Upper lobe of left lung (tissue), 6 donors: ENCODE measurements around the gene UNC5C. TPM values are rescaled to one million over a fixed set of nuclear protein-coding genes. Genes with fewer than 3 reads are reported as not detected.
A peak's percentile ranks its signal among the peaks of the same experiment; 100 is the strongest.

Source experiments
- ATAC-seq, 2 donors: fragments of 200-7000 bp; cut with Tn5 transposase; one replicate each; pipeline ENCODE4 v1.9.1; 2022; ENCODE audit warnings: mild to moderate bottlenecking in 2 of 2, moderate library complexity in 2 of 2; ENCODE audit not compliant: low FRiP score in 2 of 2
- DNase-seq, 2 donors: peaks; one replicate each; pipeline ENCODE4 v3.0.0-alpha.2; 2019 to 2020
- H3K27ac ChIP-seq, 4 donors: fragments of 200-600 bp; sonication (generic); one replicate each; pipeline ENCODE4 v1.5.1; 2016 to 2019
- H3K27me3 ChIP-seq, 4 donors: fragments of 200-600 bp; sonication (generic); one replicate each; pipeline ENCODE4 v1.5.1; 2017 to 2019
- H3K36me3 ChIP-seq, 4 donors: fragments of 200-600 bp; sonication (generic); one replicate each; pipeline ENCODE4 v1.5.1; 2016 to 2019
- H3K4me1 ChIP-seq, 4 donors: fragments of 200-600 bp; sonication (generic); one replicate each; pipeline ENCODE4 v1.5.1; 2018 to 2019
- H3K4me3 ChIP-seq, 4 donors: fragments of 200-600 bp; sonication (generic); one replicate each; pipeline ENCODE4 v1.5.1; 2017 to 2019; ENCODE audit warnings: mild to moderate bottlenecking in 2 of 4, moderate library complexity in 1 of 4
- H3K9me3 ChIP-seq, 4 donors: fragments of 200-600 bp; sonication (generic); one replicate each; pipeline ENCODE4 v1.5.1; 2018 to 2019
- EP300 ChIP-seq, 4 donors: sonication (generic); formaldehyde crosslinking; IDR thresholded peaks; one replicate each; pipeline ENCODE4 v1.5.1; 2017; ENCODE audit warnings: antibody characterized with exemption in 4 of 4, control low read depth in 2 of 4
- POLR2A ChIP-seq, 4 donors: fragments of 450-650 bp; IDR thresholded peaks; one replicate each; pipeline ENCODE4 v1.5.1; 2016 to 2017; ENCODE audit warnings: antibody characterized with exemption in 4 of 4, mild to moderate bottlenecking in 2 of 4
- POLR2AphosphoS5 ChIP-seq, 2 donors: sonication (generic); formaldehyde crosslinking; IDR thresholded peaks; one replicate each; pipeline ENCODE4 v1.5.1; 2017; ENCODE audit warnings: antibody characterized with exemption in 2 of 2
- WGBS, 2 donors: methylation state at CpG; one replicate each; pipeline ENCODE4 v1.1.5; 2017 to 2018; 5-methylcytosine and 5-hydroxymethylcytosine counted together
- total RNA-seq, 6 donors: library from RNA; depleted of rRNA in 4 of 6; stranded (reverse); fragments of >200 nt in 4 of 6; gene quantifications; one replicate each; pipeline versions ENCODE4 v1.1.0 to v1.2.1, GENCODE V29; 2016 to 2021
- TF ChIP-seq, protein P1 (sequence below), 6 experiments: fragments of 450-650 bp in 4 of 6; fragments of 200-600 bp in 2 of 6; sonication (generic) in 2 of 6; IDR thresholded peaks; one replicate each; pipeline ENCODE4 v1.5.1; 2016 to 2019; ENCODE audit warnings: antibody characterized with exemption in 6 of 6
- donor health status: DM: no; HTN: no; CAD: no; lungs with moderate emphysema.
- donor health status: DM: no; HTN: yes; CAD: no; lungs with severe emphysema.

UNC5C gene
- total RNA-seq, 6 donors from 2014 or later: 1.8 to 14.7 (median 3.2) TPM

DNA sequence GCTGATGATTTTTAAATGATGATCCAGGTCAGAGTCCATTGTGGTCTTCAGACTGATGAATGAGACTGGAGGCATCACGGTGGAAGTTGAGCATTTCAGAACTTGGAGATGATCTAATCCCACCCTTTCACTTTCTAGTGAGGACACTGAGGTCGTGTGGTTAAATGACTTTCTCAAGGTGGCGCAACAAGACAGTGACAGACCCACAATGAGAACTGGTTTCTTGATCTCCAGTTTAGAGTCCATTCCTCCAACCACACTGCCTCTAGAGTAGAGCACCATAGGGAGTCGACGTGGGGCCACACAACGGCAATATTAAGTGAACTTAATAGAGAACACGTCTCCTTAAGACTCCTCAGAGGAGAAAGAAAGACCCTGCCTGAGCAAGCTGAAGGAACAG, 381.0 kb downstream of the UNC5C start:
- DNase-seq: no peak
- Histone ChIP-seq H3K27me3 (no peaks in the 10 kb centered on the region), H3K4me3 (no peak overlapping the region), H3K27ac (no peak overlapping the region), H3K4me1 (no peaks in the 10 kb centered on the region), H3K9me3 (no peaks in the 10 kb centered on the region), H3K36me3 (no peaks in the 10 kb centered on the region)
- 78 to 80% methylated on average over 7 of the region's 7 CpGs for WGBS, 2 donors
- ATAC-seq: no peak
- TF ChIP-seq EP300 (IDR thresholded peaks at IDR 0.05): no peak
- TF ChIP-seq, protein P1, sequence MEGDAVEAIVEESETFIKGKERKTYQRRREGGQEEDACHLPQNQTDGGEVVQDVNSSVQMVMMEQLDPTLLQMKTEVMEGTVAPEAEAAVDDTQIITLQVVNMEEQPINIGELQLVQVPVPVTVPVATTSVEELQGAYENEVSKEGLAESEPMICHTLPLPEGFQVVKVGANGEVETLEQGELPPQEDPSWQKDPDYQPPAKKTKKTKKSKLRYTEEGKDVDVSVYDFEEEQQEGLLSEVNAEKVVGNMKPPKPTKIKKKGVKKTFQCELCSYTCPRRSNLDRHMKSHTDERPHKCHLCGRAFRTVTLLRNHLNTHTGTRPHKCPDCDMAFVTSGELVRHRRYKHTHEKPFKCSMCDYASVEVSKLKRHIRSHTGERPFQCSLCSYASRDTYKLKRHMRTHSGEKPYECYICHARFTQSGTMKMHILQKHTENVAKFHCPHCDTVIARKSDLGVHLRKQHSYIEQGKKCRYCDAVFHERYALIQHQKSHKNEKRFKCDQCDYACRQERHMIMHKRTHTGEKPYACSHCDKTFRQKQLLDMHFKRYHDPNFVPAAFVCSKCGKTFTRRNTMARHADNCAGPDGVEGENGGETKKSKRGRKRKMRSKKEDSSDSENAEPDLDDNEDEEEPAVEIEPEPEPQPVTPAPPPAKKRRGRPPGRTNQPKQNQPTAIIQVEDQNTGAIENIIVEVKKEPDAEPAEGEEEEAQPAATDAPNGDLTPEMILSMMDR (IDR thresholded peaks at IDR 0.05): no peak
- TF ChIP-seq POLR2A (IDR thresholded peaks at IDR 0.05): no peak
- TF ChIP-seq POLR2AphosphoS5 (IDR thresholded peaks at IDR 0.05): no peak

DNA sequence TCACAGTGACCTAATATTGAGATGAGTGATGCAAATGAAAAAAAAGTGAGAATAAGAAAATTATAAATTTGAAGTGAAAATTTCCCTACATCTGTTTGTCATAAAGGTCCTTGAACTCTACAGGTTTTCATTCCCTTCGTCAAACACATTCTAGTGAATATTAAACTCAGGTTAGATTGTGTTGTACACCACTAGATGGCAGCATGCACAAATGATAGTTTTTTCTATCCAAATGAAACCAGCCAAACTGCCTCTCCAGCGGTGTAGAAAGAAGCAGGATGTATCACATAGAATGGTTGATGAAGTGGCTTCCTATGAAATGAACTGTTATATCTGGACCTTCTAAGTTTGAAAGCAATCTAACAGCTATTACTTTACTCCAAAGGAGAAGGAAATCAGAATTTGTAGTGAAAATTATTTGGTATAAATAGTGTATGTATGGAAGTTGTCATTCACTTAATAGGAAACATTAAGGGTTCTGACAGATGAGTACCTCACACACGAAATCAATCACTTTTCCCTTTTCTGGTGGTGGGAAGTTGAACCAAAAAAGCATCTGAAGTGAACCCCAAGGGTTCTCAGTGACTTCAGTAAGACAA, 382.7 kb downstream of the UNC5C start:
- H3K36me3 ChIP-seq: no peaks in the 10 kb centered on the region
- DNase-seq: no peak
- 9 to 14% methylated on average over 3 of the region's 3 CpGs for WGBS, 2 donors
- no peaks in the 10 kb centered on the region for H3K4me1 ChIP-seq
- no peak for TF ChIP-seq POLR2AphosphoS5 (IDR thresholded peaks at IDR 0.05)
- TF ChIP-seq POLR2A (IDR thresholded peaks at IDR 0.05): no peak
- TF ChIP-seq, protein P1 (IDR thresholded peaks at IDR 0.05): peak; percentile 38 to 73 (median 57)
- TF ChIP-seq EP300 (IDR thresholded peaks at IDR 0.05): no peak
- no peak overlapping the region for H3K4me3 ChIP-seq
- no peak overlapping the region for H3K27ac ChIP-seq
- ATAC-seq: peak in 1 of 2 donors; percentile 79
- no peaks in the 10 kb centered on the region for H3K9me3 ChIP-seq
- no peaks in the 10 kb centered on the region for H3K27me3 ChIP-seq

DNA sequence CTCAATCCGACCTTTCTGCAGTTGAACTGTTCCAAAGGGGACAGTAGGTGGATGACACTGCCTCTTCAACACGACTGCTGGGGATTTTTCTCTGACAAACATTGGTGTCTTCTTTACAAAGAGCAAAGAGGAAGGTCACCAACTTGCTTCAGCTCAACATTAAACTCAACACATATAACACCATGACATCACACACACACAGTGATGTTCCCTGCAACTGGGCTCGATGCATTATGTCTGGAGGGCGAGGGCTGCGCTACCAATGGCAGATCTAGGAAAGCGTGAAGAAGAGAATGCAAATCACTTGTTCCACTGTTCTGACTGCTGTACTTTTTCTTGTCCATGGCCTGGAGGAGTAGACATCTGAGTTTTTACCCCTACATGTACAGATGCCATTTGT, 385.9 kb downstream of the UNC5C start:
- no peaks in the 10 kb centered on the region for H3K27me3 ChIP-seq

DNA sequence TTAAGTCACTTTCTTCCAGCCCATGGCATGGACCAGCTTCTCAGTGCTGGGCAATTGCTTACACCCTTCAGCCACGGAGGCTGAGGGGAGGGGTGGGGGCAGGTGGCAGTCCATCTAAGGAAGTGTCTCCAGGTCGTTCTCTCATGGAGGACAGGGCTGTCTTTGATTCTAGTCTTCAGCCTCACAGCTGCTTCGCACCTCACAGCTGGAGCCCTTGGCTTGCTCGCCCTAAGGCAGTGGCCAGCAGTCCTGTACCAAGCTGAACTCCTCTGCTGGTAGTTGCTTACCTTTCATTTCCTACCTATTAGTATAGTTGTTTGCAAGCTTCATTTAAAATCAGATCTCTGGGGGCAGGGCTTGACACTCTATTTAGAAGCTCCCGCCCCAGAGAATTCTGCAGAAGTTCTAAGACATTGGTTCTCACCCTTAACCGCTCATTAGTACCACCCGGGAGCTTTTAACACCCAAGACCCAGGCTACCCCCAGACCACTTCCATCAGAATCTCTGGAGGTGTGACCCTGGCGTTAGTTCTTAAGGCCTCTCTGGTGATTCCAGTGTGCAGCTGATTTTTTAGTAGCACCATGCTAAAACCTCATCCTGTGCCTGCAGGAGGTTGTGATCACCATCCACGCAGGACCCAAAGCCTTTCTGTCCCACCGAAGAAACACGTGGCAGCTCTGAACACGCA, 386.8 kb downstream of the UNC5C start:
- ATAC-seq (no peak), DNase-seq (no peak)
- no peaks in the 10 kb centered on the region for H3K4me1 ChIP-seq
- 80 to 90% methylated on average over 12 of the region's 12 CpGs for WGBS, 2 donors
- no peak overlapping the region for H3K27ac ChIP-seq
- TF ChIP-seq EP300 (IDR thresholded peaks at IDR 0.05): no peak
- H3K36me3 ChIP-seq: no peaks in the 10 kb centered on the region
- no peak overlapping the region for H3K4me3 ChIP-seq
- H3K9me3 ChIP-seq: no peaks in the 10 kb centered on the region
- no peaks in the 10 kb centered on the region for H3K27me3 ChIP-seq

More for the DNA sequence above, 385.9 kb downstream of the UNC5C start:
- DNase-seq (no peak), ATAC-seq (no peak)
- Histone ChIP-seq H3K27ac (no peak overlapping the region), H3K4me3 (no peak overlapping the region), H3K36me3 (no peaks in the 10 kb centered on the region), H3K9me3 (no peaks in the 10 kb centered on the region), H3K4me1 (no peaks in the 10 kb centered on the region)
- TF ChIP-seq, protein P1 (IDR thresholded peaks at IDR 0.05): no peak
- TF ChIP-seq POLR2AphosphoS5 (IDR thresholded peaks at IDR 0.05) (no peak), EP300 (IDR thresholded peaks at IDR 0.05) (no peak), POLR2A (IDR thresholded peaks at IDR 0.05) (no peak)
- 81 to 82% methylated on average over 6 of the region's 6 CpGs for WGBS, 2 donors

DNA sequence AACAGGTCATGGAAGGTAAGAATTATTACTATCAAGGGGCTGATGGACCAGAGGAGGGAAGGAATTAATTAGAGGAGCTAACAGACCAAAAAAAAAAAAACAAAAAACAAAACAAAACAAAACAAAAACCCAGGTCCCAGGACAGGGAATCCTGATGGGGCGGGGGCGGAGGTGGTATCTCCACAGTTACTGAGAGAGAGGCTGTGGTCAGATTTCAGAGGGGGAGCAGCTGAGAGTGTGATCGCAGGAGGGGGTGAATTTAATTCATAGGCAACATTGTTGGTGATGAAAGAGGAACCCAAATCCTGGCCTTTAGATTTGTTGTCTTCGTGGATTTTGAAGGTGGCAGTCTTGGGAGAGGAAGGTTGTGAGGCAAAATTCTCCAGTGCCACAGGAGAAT, 389.4 kb downstream of the UNC5C start:
- Histone ChIP-seq H3K9me3 (no peaks in the 10 kb centered on the region), H3K27me3 (no peaks in the 10 kb centered on the region), H3K36me3 (no peaks in the 10 kb centered on the region), H3K4me3 (no peak overlapping the region), H3K27ac (no peak overlapping the region), H3K4me1 (no peaks in the 10 kb centered on the region)
- WGBS, 2 donors: 82 to 88% methylated on average over 4 of the region's 4 CpGs
- TF ChIP-seq, protein P1 (IDR thresholded peaks at IDR 0.05): no peak
- TF ChIP-seq EP300 (IDR thresholded peaks at IDR 0.05): no peak
- no peak for TF ChIP-seq POLR2AphosphoS5 (IDR thresholded peaks at IDR 0.05)
- DNase-seq (no peak), ATAC-seq (no peak)
